Parathyroid adenoma (tissue), 2 donors: ENCODE measurements around the gene PDE4D.

ENCODE experiments used
- H2AFZ ChIP-seq: fragments of 300-600 bp; sonication (generic); one replicate; pipeline ENCODE4 v1.7.0; 2017; ENCODE audit warnings: antibody characterized with exemption, mild to moderate bottlenecking
- H3K27ac ChIP-seq: fragments of 300-600 bp; sonication (generic); one replicate; pipeline ENCODE4 v1.7.0; 2017
- H3K27me3 ChIP-seq: fragments of 300-600 bp; sonication (generic); one replicate; pipeline ENCODE4 v1.7.0; 2017; ENCODE audit warnings: low read length; ENCODE audit not compliant: control insufficient read depth, insufficient read depth
- H3K36me3 ChIP-seq: fragments of 300-600 bp; sonication (generic); one replicate; pipeline ENCODE4 v1.7.0; 2017; ENCODE audit warnings: low read length; ENCODE audit not compliant: control insufficient read depth, insufficient read depth
- H3K4me1 ChIP-seq: fragments of 300-600 bp; sonication (generic); one replicate; pipeline ENCODE4 v1.7.0; 2017; ENCODE audit warnings: control low read depth
- H3K4me2 ChIP-seq: fragments of 300-600 bp; sonication (generic); one replicate; pipeline ENCODE4 v1.7.0; 2017; ENCODE audit warnings: low read length
- H3K4me3 ChIP-seq: fragments of 300-600 bp; sonication (generic); one replicate; pipeline ENCODE4 v1.7.0; 2017; ENCODE audit warnings: low read depth, low read length
- H3K79me2 ChIP-seq: fragments of 300-600 bp; sonication (generic); one replicate; pipeline ENCODE4 v1.7.0; 2017; ENCODE audit warnings: control low read depth
- H3K9ac ChIP-seq: fragments of 300-600 bp; sonication (generic); one replicate; pipeline ENCODE4 v1.7.0; 2017; ENCODE audit warnings: mild to moderate bottlenecking
- H3K9me3 ChIP-seq: fragments of 300-600 bp; sonication (generic); one replicate; pipeline ENCODE4 v1.7.0; 2017; ENCODE audit warnings: low read length; ENCODE audit not compliant: control insufficient read depth
- CTCF ChIP-seq: fragments of 300-600 bp; sonication (generic); IDR thresholded peaks from one replicate; pipeline ENCODE4 v1.7.0; 2017; ENCODE audit warnings: antibody characterized with exemption, mild to moderate bottlenecking
- donor health status: primary hyperparathyroidism.

The PDE4D gene

GRCh38 chr5:59287361-59287760 is 606.2 kb downstream of the PDE4D start:
- Histone ChIP-seq H3K4me1 (no peaks in the 10 kb centered on the region), H2AFZ (no peak overlapping the region), H3K9ac (no peak overlapping the region), H3K36me3 (no peaks in the 10 kb centered on the region), H3K27ac (no peak overlapping the region), H3K79me2 (no peaks in the 10 kb centered on the region), H3K4me3 (no peak overlapping the region), H3K9me3 (no peaks in the 10 kb centered on the region), H3K27me3 (no peaks in the 10 kb centered on the region), H3K4me2 (no peak overlapping the region)
- no peak for TF ChIP-seq CTCF

- TF ChIP-seq CTCF: no peak
- H3K4me2 ChIP-seq: no peak overlapping the region
- H3K27me3 ChIP-seq: no peaks in the 10 kb centered on the region
- H3K9me3 ChIP-seq: no peaks in the 10 kb centered on the region
- H3K4me1 ChIP-seq: no peaks in the 10 kb centered on the region
- no peaks in the 10 kb centered on the region for H3K36me3 ChIP-seq
- H3K27ac ChIP-seq: no peak overlapping the region
- H3K79me2 ChIP-seq: no peaks in the 10 kb centered on the region
- no peak overlapping the region for H3K4me3 ChIP-seq
- H2AFZ ChIP-seq: no peak overlapping the region
- H3K9ac ChIP-seq: no peak overlapping the region
Observed at GRCh38 chr5:59286510-59286909, 607.0 kb downstream of the PDE4D start.

GRCh38 chr5:59285300-59286016 is 608.1 kb downstream of the PDE4D start:
- no peak overlapping the region for H3K9ac ChIP-seq
- no peak overlapping the region for H3K4me3 ChIP-seq
- no peak overlapping the region for H3K4me2 ChIP-seq
- no peak overlapping the region for H2AFZ ChIP-seq
- no peak overlapping the region for H3K27ac ChIP-seq
- no peaks in the 10 kb centered on the region for H3K36me3 ChIP-seq
- H3K9me3 ChIP-seq: no peaks in the 10 kb centered on the region
- no peaks in the 10 kb centered on the region for H3K79me2 ChIP-seq
- no peak for TF ChIP-seq CTCF
- no peaks in the 10 kb centered on the region for H3K4me1 ChIP-seq
- H3K27me3 ChIP-seq: no peaks in the 10 kb centered on the region

- H2AFZ ChIP-seq: no peak overlapping the region
- no peak overlapping the region for H3K27ac ChIP-seq
- no peaks in the 10 kb centered on the region for H3K36me3 ChIP-seq
- no peak for TF ChIP-seq CTCF
- no peaks in the 10 kb centered on the region for H3K27me3 ChIP-seq
- H3K4me1 ChIP-seq: no peaks in the 10 kb centered on the region
- no peaks in the 10 kb centered on the region for H3K79me2 ChIP-seq
- no peak overlapping the region for H3K4me3 ChIP-seq
- no peaks in the 10 kb centered on the region for H3K9me3 ChIP-seq
- no peak overlapping the region for H3K4me2 ChIP-seq
- no peak overlapping the region for H3K9ac ChIP-seq
Observed at GRCh38 chr5:59282726-59283125, 610.8 kb downstream of the PDE4D start.

- Histone ChIP-seq H3K79me2 (no peaks in the 10 kb centered on the region), H3K27ac (no peak overlapping the region)
- TF ChIP-seq CTCF: no peak
Observed at GRCh38 chr5:59279979-59280378, 613.5 kb downstream of the PDE4D start.

More at GRCh38 chr5:59279979-59280378, 613.5 kb downstream of the PDE4D start:
- no peaks in the 10 kb centered on the region for H3K9me3 ChIP-seq
- H3K9ac ChIP-seq: no peak overlapping the region
- H3K4me1 ChIP-seq: no peaks in the 10 kb centered on the region
- H3K27me3 ChIP-seq: no peaks in the 10 kb centered on the region
- no peak overlapping the region for H2AFZ ChIP-seq
- H3K4me3 ChIP-seq: no peak overlapping the region
- no peaks in the 10 kb centered on the region for H3K36me3 ChIP-seq
- no peak overlapping the region for H3K4me2 ChIP-seq
